GM12878 (cell line): ENCODE results near the gene TBC1D30. TPM values are rescaled to one million over a fixed set of nuclear protein-coding genes. Genes with fewer than 3 reads are reported as not detected.
A peak's percentile ranks its signal among the peaks of the same experiment; 100 is the strongest.

Source experiments
- ATAC-seq: fragments of 200-7000 bp; cut with Tn5 transposase; 3 replicates; pipeline ENCODE4 v1.9.1; 2020; ENCODE audit warnings: mild to moderate bottlenecking, moderate library complexity
- BruUV-seq: library from RNA; stranded (reverse); fragments of 400-500 nt; replicated peaks from 2 replicates; lab custom pipeline; 2021; lab: Mats Ljungman, UMichigan
- CTCF ChIA-PET: fragments of 300-600 bp; sonication (Branson Sonifier 250); formaldehyde crosslinking; extraction: SDS; loops from one replicate; lab custom pipeline; 2021; ENCODE audit warnings: inconsistent platforms; lab: Yijun Ruan, JAX
- POLR2A ChIA-PET: fragments of 350-600 bp; formaldehyde crosslinking; extraction: SDS; loops from one replicate; lab custom pipeline; 2021; ENCODE audit warnings: inconsistent platforms; lab: Charles Lee
- RAD21 ChIA-PET: fragments of 300-600 bp; sonication (Branson Sonifier 250); formaldehyde crosslinking; loops from one replicate; lab custom pipeline; 2023; ENCODE audit warnings: antibody characterized with exemption; ENCODE audit not compliant: unreplicated experiment; lab: Charles Lee
- SMC1A ChIA-PET: fragments of 300-600 bp; sonication (Branson Sonifier 250); formaldehyde crosslinking; loops from one replicate; lab custom pipeline; 2023; ENCODE audit not compliant: unreplicated experiment, uncharacterized antibody; lab: Charles Lee
- DNase-seq: peaks from one replicate; pipeline ENCODE4 v3.0.0-alpha.2; 2011; ENCODE audit warnings: low read depth, low spot score
- FAIRE-seq: peaks from 3 replicates; lab custom pipeline; 2011; peaks lifted over from hg19 to GRCh38; lab: Jason Lieb, UNC
- H2AFZ ChIP-seq: 2 replicates; pipeline ENCODE4 v1.6.0; 2011; ENCODE audit warnings: low read depth, low read length, control low read depth; ENCODE audit not compliant: control insufficient read depth
- H3K27ac ChIP-seq: 2 replicates; pipeline ENCODE4 v1.5.1; 2011; ENCODE audit warnings: control low read depth; ENCODE audit not compliant: control insufficient read depth, insufficient read depth
- H3K27me3 ChIP-seq, 2 experiments: replicated peaks in 1 of 2; 2 replicates each; pipeline versions ENCODE4 v1.6.0 to v1.6.1; 2011; ENCODE audit warnings: low read length in 1 of 2; ENCODE audit not compliant: control insufficient read depth in 2 of 2, insufficient read depth in 2 of 2
- H3K36me3 ChIP-seq, 2 experiments: 2 replicates each; pipeline ENCODE4 v1.5.1; 2011; ENCODE audit warnings: low read length in 1 of 2; ENCODE audit not compliant: control insufficient read depth in 2 of 2, insufficient read depth in 2 of 2
- H3K4me1 ChIP-seq: 2 replicates; pipeline ENCODE4 v1.6.1; 2011; ENCODE audit warnings: mild to moderate bottlenecking, low read length, moderate library complexity, mixed read lengths; ENCODE audit not compliant: control insufficient read depth, insufficient read depth
- H3K4me2 ChIP-seq: 2 replicates; pipeline ENCODE4 v1.6.0; 2011; ENCODE audit warnings: control low read depth; ENCODE audit not compliant: control insufficient read depth, insufficient read depth
- H3K4me3 ChIP-seq: fragments of 200-600 bp; sonication (generic); 2 replicates; pipeline ENCODE4 v1.5.1; 2016
- H3K79me2 ChIP-seq: 2 replicates; pipeline ENCODE4 v1.6.0; 2011; ENCODE audit warnings: low read length; ENCODE audit not compliant: control insufficient read depth, insufficient read depth
- H3K9ac ChIP-seq: 2 replicates; pipeline ENCODE4 v1.8.0; 2011; ENCODE audit warnings: low read length, control low read depth, mixed read lengths; ENCODE audit not compliant: control insufficient read depth, insufficient read depth
- H3K9me3 ChIP-seq: replicated peaks from 3 replicates; pipeline ENCODE4 v1.5.1; 2011; ENCODE audit warnings: mild to moderate bottlenecking, low read length; ENCODE audit not compliant: control insufficient read depth, insufficient read depth
- H4K20me1 ChIP-seq: 2 replicates; pipeline ENCODE4 v1.6.0; 2011; ENCODE audit not compliant: control insufficient read depth, insufficient read depth
- BMI1 ChIP-seq: fragments of 450-650 bp; IDR thresholded peaks from 2 replicates; pipeline ENCODE4 v1.6.1; 2016; ENCODE audit warnings: mild to moderate bottlenecking, moderate library complexity, borderline replicate concordance
- GABPA ChIP-seq: IDR thresholded peaks from 2 replicates; pipeline ENCODE4 v1.6.1; 2014; ENCODE audit warnings: antibody characterized with exemption, low read depth, mild to moderate bottlenecking, inconsistent platforms
- RUNX3 ChIP-seq: IDR thresholded peaks from 2 replicates; pipeline ENCODE4 v1.6.1; 2012; ENCODE audit warnings: low read length, inconsistent platforms
- WGBS: methylation state at CpG from one replicate; pipeline ENCODE4 v1.1.6; 2016; ENCODE audit warnings: low lambda C conversion rate; ENCODE audit not compliant: insufficient replicate concordance, insufficient coverage; ENCODE audit errors: missing lambda C conversion rate; 5-methylcytosine and 5-hydroxymethylcytosine counted together
- in situ Hi-C: fragments of 300-500 bp; cut with MboI; formaldehyde crosslinking; loops from 9 replicates; pipeline ENCODE4 v1.14.3; 2018; ENCODE audit warnings: mixed read lengths
- intact Hi-C: fragments of 100-400 bp; cut with micrococcal nuclease; formaldehyde crosslinking; loops from one replicate; pipeline ENCODE4 v1.14.2; 2022; ENCODE audit not compliant: unreplicated experiment
- polyA plus RNA-seq, 11 experiments: library from polyadenylated mRNA; depleted of rRNA in 4 of 11; unstranded in 6 of 11; stranded (reverse) in 5 of 11; fragments of >200 nt; fragmentation: Nextera tagmentation in 4 of 11; fragmentation: Illumina TruSeq in 1 of 11; extraction: Ambion mirVana in 4 of 11; extraction: Trizol in 1 of 11; gene quantifications; 1 replicate in 1 of 11; 2 replicates in 10 of 11; pipeline versions ENCODE4 v1.2.1 to v1.2.3, GENCODE V29; 2011 to 2016; ENCODE audit warnings: inconsistent platforms in 2 of 11, missing spikeins in 2 of 11, low read depth in 1 of 11
- total RNA-seq, 4 experiments: library from RNA; depleted of rRNA in 3 of 4; stranded (reverse); fragments of >200 nt in 3 of 4; fragmentation: Illumina TruSeq in 1 of 4; extraction: Trizol in 1 of 4; gene quantifications; 2 replicates each; pipeline versions ENCODE4 v1.2.1 to v1.2.3, GENCODE V29; 2013 to 2021
- TF ChIP-seq, protein P1 (sequence below), 3 experiments: IDR thresholded peaks in 2 of 3; conservative IDR thresholded peaks in 1 of 3; 2 replicates each; pipeline ENCODE4 v1.5.1; 2011; ENCODE audit warnings: low read depth in 3 of 3, low read length in 3 of 3, mild to moderate bottlenecking in 3 of 3, control low read depth in 2 of 3, moderate library complexity in 2 of 3, inconsistent platforms in 1 of 3, mixed read lengths in 1 of 3; ENCODE audit not compliant: control insufficient read depth in 2 of 3, insufficient read depth in 1 of 3; ENCODE audit errors: extremely low read depth in 1 of 3

TBC1D30 gene
- total and polyA plus RNA-seq, 10 of the 15 experiments (the other 5 are each of a cell fraction or from before 2014, with no cell fraction given) = 1.2 to 23.3 (median 11.1) TPM

DNA sequence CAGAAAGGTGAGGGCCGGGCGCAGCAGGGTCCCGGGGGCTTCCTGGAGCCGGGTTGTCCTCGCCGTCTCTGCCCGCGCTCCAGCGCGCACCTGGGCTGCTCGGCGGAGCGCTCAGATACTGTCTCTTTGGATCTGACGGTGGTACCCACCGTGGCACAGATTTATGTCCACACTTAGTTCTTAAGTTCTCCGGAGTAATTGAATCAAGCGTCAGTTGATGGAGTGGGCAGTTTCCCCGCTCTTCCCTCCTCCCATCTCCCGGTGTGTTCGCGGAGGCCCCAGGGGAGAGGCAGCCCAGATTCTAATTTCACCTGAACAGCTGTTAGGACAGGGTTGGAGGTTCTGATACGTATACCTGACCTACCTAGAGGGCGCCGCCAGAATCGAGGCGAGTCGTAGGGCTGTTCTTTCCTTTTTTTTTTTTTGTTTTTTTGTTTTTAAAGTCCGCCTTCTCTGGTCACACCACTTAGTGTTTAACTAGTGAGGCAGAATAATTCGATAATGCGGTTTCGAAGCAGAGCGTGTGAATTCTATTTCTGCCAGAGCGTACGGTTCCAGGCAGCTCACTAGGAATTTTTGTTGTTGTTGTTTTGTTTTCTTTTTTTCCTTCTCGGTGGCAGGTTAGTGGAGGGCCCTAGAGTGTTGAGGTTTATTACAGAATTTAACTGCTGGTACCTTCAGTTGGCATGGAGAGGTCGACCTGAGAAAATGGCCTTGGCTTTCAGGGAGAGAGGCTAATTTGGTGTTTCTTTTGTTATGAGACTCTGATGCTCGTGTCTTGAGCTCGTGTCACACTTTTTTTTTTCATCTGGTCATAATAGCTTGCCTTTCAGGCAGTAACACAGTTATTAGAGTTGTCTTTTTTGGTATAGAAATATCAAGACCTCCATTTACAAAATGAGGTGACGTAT is 42.9 kb upstream of the TBC1D30 start:
- Histone ChIP-seq H3K36me3 (no peaks in the 10 kb centered on the region), H2AFZ (peak overlapping the region; percentile 54), H3K9ac (no peak overlapping the region), H3K9me3 (no peaks in the 10 kb centered on the region; the same call in 2 of the 3 replicates), H3K4me1 (peaks cover 3% of the 10 kb centered on the region; the same call in 1 of the 2 replicates), H3K4me3 (peak overlapping the region; percentile 65), H4K20me1 (no peaks in the 10 kb centered on the region), H3K79me2 (no peaks in the 10 kb centered on the region), H3K27me3 (peaks cover 2 to 12% of the 10 kb centered on the region in 2 experiments; a peak in 3 of 4 replicates), H3K4me2 (peak overlapping the region; percentile 96), H3K27ac (no peak overlapping the region)
- in situ Hi-C loops = no loop called here
- FAIRE-seq (no peak), DNase-seq (no peak), ATAC-seq (peak; percentile 56)
- ChIA-PET POLR2A (interaction anchor here (1.1 kb wide), 1 partner anchor 65 kb away, joined by 5 read pairs; no protein-coding TSS in a partner anchor), SMC1A (interaction anchor here (1.4 to 1.6 kb wide), 3 partner anchors 11 to 67 kb away, joined by 5 read pairs; no protein-coding TSS in a partner anchor), CTCF (interaction anchor here (0.9 to 2.1 kb wide), 4 partner anchors 9 to 232 kb away, joined by 3 to 14 read pairs (median 4); no protein-coding TSS in a partner anchor), RAD21 (interaction anchor here (0.5 to 0.9 kb wide), 2 partner anchors 43 to 84 kb away, joined by 5 read pairs; partner anchors contain the start of gene TBC1D30)
- intact Hi-C loops = loop anchor here (10.0 kb wide), 1 partner anchor 237 kb away; no protein-coding TSS in a partner anchor
- 31% methylated on average over 39 of the region's 39 CpGs for WGBS
- BruUV-seq = no TSS peak
- TF ChIP-seq GABPA (no peak), BMI1 (peak; percentile 53; the same call in 1 of the 2 replicates), RUNX3 (peak; percentile 20; the same call in 1 of the 2 replicates)
- TF ChIP-seq, protein P1, sequence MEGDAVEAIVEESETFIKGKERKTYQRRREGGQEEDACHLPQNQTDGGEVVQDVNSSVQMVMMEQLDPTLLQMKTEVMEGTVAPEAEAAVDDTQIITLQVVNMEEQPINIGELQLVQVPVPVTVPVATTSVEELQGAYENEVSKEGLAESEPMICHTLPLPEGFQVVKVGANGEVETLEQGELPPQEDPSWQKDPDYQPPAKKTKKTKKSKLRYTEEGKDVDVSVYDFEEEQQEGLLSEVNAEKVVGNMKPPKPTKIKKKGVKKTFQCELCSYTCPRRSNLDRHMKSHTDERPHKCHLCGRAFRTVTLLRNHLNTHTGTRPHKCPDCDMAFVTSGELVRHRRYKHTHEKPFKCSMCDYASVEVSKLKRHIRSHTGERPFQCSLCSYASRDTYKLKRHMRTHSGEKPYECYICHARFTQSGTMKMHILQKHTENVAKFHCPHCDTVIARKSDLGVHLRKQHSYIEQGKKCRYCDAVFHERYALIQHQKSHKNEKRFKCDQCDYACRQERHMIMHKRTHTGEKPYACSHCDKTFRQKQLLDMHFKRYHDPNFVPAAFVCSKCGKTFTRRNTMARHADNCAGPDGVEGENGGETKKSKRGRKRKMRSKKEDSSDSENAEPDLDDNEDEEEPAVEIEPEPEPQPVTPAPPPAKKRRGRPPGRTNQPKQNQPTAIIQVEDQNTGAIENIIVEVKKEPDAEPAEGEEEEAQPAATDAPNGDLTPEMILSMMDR (IDR thresholded peaks at IDR 0.05 in 2 of 3, conservative IDR thresholded peaks at IDR 0.05 in 1 of 3; ENCODE audit: control insufficient read depth in 2 of 3, extremely low read depth in 1 of 3, insufficient read depth in 1 of 3, low read depth in 3 of 3, low read length in 3 of 3) = 0 out of 6 replicates have a peak, but pooled peaks of 1 of the 3 experiments have one; percentile 2
